ENCODE results near the gene STYX.
A peak's percentile ranks its signal among the peaks of the same experiment; 100 is the strongest.

The STYX gene

DNA sequence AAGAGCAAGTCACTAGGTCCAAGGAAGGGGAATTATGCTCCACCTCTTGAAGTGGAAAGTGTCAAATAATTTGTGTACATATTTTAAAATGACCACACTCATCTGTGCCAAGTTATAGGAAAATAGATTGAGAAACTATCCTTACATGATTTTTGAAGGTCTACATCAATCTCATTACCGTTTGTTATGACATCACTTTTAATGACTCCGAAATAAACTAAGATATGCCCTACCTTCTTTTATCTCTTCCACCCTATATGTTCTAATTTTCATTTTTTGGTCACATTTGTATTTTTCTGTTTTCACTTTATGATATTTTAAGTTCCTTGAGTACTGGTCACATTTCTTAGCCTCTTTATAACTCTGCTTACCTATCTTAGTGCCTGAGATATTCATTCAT is 26.3 kb upstream of the STYX start:
- no peak for DNase-seq (ENCODE audit: extremely low read depth, low read depth)
- TF ChIP-seq, protein P1, sequence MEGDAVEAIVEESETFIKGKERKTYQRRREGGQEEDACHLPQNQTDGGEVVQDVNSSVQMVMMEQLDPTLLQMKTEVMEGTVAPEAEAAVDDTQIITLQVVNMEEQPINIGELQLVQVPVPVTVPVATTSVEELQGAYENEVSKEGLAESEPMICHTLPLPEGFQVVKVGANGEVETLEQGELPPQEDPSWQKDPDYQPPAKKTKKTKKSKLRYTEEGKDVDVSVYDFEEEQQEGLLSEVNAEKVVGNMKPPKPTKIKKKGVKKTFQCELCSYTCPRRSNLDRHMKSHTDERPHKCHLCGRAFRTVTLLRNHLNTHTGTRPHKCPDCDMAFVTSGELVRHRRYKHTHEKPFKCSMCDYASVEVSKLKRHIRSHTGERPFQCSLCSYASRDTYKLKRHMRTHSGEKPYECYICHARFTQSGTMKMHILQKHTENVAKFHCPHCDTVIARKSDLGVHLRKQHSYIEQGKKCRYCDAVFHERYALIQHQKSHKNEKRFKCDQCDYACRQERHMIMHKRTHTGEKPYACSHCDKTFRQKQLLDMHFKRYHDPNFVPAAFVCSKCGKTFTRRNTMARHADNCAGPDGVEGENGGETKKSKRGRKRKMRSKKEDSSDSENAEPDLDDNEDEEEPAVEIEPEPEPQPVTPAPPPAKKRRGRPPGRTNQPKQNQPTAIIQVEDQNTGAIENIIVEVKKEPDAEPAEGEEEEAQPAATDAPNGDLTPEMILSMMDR (IDR thresholded peaks at IDR 0.05; ENCODE audit: low read depth, low read length, missing control alignments), result no peak
- H3K4me3 ChIP-seq (replicated peaks; ENCODE audit: low read depth, low read length), result no peak overlapping the region

DNA sequence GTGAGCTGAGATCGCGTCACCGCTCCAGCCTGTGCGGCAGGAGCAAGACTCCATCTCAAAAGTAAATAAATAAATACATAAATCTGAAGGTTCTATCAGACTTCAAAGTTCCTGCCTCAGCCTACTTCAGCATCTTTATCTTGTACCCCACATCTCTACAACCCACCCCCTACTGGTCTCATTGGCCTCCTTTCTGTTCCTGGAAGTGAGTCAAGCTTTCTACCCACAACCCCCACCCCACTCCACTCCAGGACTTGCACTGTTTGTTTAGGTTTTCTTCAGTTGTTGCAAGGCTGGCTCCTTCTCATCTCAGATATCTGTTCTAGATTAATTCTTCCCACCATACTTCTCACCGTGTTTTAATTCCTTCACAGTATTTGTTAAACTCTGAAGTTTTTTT is 23.7 kb upstream of the STYX start:
- no peak for DNase-seq (ENCODE audit: extremely low read depth, low read depth)
- TF ChIP-seq, protein P1 (IDR thresholded peaks at IDR 0.05; ENCODE audit: low read depth, low read length, missing control alignments), result no peak
- H3K4me3 ChIP-seq (replicated peaks; ENCODE audit: low read depth, low read length), result peak overlapping the region; percentile 96

DNA sequence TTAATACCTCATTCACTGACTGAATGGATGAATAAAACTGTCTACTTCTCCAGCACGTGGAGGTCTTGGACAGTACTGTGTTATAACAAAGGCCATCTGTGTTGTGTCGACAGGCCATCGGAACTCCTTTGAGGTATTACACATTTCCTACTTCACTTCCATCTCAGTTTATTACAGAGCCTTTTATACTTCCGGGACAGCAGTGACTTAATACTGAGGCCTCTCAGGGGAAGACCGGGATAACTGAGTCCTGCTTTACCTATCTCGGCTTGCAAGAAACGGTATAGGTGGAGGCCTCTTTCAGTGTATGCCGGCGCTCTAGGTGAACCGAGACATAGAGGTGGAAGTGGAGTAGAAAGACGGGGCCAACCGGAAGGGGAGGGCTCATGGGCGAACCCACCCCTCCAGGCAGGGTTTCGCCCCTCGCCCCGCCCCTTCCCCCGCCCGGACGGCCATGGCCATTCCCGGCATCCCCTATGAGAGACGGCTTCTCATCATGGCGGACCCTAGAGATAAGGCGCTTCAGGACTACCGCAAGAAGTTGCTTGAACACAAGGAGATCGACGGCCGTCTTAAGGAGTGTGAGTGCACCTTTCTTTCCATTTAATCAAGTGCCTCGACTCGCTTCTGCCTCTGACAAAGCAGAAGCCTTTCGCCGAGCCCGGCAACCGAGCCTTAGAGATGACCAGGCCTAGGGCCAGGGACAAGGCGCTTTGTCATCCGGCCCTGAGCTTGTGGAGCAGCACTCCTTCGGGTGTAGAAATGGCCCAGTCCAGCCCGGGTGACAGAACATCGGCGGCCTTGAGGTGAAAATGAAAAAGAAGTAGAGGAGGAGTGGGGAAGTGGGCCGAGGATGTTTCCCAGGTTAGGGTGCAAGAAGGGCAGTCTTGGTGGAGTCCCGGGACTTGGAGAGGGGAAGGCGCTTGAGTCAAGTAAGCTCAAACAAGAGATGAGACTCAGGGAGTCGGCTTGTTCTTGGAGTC is 23.0 kb upstream of the STYX start, which contains the start of gene PSMC6:
Gene PSMC6 (plus strand): TSS at position 477 of the 983 bp plus-strand sequence. CDS start 20 bp downstream, at position 497.
- H3K4me3 ChIP-seq (replicated peaks; ENCODE audit: low read depth, low read length), result peak within 1 kb of the TSS; percentile 96
- DNase-seq (ENCODE audit: extremely low read depth, low read depth), result peak; percentile 56
- TF ChIP-seq, protein P1 (IDR thresholded peaks at IDR 0.05; ENCODE audit: low read depth, low read length, missing control alignments), result no peak

DNA sequence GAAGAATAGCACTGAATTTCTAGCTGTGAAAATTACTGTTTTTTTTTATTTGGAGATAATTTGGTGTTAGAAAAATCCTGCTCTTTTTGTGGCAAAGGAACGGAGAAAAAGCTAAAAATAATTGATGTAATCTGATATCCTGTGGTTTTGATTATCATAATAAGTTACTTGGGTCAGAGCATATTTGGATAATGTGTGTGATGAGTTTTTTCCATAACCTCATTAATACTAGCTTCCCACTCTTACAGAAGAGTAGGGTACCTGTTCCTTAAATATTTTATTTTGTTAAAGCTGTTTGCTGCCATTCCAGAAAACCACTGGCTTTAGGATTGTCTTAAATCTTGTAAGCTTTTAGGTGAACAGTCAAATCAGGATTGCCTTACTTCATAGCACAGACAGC is 18.3 kb upstream of the STYX start:
- DNase-seq (ENCODE audit: extremely low read depth, low read depth), result no peak

DNA sequence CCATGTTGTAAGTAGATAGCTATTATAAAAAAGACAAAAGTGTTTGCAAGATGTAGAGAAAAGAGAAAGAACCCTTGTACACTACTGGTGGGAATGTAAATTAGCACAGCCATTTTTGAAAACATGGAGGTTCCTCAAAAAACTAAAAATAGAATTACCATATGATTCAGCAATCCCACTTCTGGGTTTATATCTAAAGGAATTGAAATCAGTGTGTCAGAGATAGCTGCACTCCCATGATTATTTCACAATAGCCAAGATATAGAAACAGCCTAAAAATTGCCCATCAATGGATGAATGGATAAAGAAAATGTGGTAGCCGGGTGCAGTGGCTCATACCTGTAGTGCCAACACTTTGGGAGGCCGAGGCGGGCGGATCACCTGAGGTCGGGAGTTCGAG is 13.8 kb upstream of the STYX start:
- no peak for DNase-seq (ENCODE audit: extremely low read depth, low read depth)
- H3K4me3 ChIP-seq (replicated peaks; ENCODE audit: low read depth, low read length), result no peak overlapping the region
- TF ChIP-seq, protein P1 (IDR thresholded peaks at IDR 0.05; ENCODE audit: low read depth, low read length, missing control alignments), result no peak

More for the DNA sequence above, 18.3 kb upstream of the STYX start:
- H3K4me3 ChIP-seq (replicated peaks; ENCODE audit: low read depth, low read length), result no peak overlapping the region
- TF ChIP-seq, protein P1 (IDR thresholded peaks at IDR 0.05; ENCODE audit: low read depth, low read length, missing control alignments), result no peak

DNA sequence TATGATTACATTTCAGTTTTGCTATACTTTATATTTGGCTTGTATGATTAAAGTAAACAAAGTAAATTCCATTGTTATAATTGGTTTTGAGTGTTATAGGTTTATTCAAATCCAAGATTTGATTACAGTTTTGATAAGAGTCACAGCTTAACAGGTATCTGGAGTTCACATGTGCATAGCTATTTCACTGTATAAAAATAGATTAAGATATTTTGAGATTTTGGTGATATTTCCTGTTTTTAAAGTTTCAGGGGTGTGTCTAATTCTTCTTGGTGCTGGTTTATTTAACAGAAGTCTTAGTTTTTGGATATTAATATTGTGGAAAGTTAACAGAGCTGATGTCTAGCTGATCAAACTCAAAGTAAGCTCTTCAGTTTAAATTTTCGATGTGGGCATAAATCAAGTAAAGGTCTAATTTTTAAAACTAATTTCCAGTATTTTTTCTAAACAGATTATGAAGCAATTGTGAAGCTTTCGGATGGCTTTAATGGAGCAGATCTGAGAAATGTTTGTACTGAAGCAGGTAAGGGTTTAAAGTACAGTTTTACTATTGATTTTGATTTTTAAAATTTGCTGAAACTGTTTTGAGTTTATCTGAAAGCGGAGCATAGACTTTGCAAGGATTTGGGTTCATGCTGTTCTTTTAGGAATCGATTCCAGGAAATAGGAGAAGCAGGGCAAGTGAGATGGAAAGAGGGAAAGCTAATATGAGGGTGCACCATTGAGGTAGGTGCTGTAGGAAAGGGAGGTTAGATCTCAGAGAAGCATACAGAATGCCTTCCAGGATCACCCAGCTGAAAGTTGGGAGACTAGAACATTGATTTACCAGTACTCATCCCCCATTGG is 6.2 kb upstream of the STYX start:
- no peak overlapping the region for H3K4me3 ChIP-seq (replicated peaks; ENCODE audit: low read depth, low read length)
- DNase-seq (ENCODE audit: extremely low read depth, low read depth), result no peak
- TF ChIP-seq, protein P1 (IDR thresholded peaks at IDR 0.05; ENCODE audit: low read depth, low read length, missing control alignments), result no peak

All from HFF-Myc (cell line).